ENCODE results near the gene GPR135.

- TF ChIP-seq CTCF (IDR thresholded peaks at IDR 0.05; ENCODE audit: low read depth, low read length, missing input control), result no peak
- no peak for TF ChIP-seq JUND (IDR thresholded peaks at IDR 0.05)
- no peak for TF ChIP-seq ATF3 (IDR thresholded peaks at IDR 0.05)
- no peak for TF ChIP-seq ZBTB33 (IDR thresholded peaks at IDR 0.05)
Measured at GRCh38 chr14:59509101-59509500, 43.9 kb upstream of the GPR135 start.

All from liver (tissue), 3 donors.